ENCODE measurements around the gene CHMP4B.

GRCh38 chr20:33883164-33883563 is 72.0 kb downstream of the CHMP4B start:
- TF ChIP-seq CTCF (IDR thresholded peaks at IDR 0.05) (no peak), EZH2 (IDR thresholded peaks at IDR 0.05; ENCODE audit: borderline replicate concordance, insufficient read depth, low read depth, low read length, poor library complexity, severe bottlenecking) (no peak)

All from B cell (primary cell).